Thyroid gland (tissue), 4 donors: ENCODE results near the gene ATRNL1.

Experiments used
- POLR2A ChIP-seq, 2 donors: fragments of 450-650 bp; IDR thresholded peaks; one replicate each; pipeline ENCODE4 v1.6.1; 2017; ENCODE audit warnings: antibody characterized with exemption in 2 of 2, mild to moderate bottlenecking in 2 of 2, moderate library complexity in 1 of 2
- TF ChIP-seq, protein P1 (sequence below), 6 experiments: fragments of 200-600 bp in 3 of 6; fragments of 450-650 bp in 3 of 6; sonication (generic) in 3 of 6; IDR thresholded peaks; one replicate each; pipeline ENCODE4 v1.5.1; 2016 to 2019; ENCODE audit warnings: antibody characterized with exemption in 6 of 6, mild to moderate bottlenecking in 2 of 6, inconsistent platforms in 1 of 6, moderate library complexity in 1 of 6

DNA sequence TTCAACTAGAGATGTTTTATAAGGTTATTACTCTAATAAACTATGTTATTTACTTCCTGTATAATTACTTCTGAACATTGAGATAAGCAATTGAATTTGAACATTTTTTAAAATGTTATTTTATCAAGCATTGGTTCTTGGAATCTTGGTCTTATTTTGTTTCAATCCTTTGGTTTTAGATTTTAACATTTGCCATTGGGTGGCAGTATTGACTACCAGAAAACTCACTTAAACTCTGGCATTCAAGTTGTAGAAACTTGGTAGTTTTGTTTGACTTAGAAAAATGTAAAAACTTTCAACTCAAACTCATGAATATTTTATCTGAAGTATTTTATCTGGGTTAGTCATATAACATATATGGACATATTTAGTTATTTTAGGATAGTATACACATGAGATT, 48.1 kb downstream of the ATRNL1 start:
- TF ChIP-seq, protein P1, sequence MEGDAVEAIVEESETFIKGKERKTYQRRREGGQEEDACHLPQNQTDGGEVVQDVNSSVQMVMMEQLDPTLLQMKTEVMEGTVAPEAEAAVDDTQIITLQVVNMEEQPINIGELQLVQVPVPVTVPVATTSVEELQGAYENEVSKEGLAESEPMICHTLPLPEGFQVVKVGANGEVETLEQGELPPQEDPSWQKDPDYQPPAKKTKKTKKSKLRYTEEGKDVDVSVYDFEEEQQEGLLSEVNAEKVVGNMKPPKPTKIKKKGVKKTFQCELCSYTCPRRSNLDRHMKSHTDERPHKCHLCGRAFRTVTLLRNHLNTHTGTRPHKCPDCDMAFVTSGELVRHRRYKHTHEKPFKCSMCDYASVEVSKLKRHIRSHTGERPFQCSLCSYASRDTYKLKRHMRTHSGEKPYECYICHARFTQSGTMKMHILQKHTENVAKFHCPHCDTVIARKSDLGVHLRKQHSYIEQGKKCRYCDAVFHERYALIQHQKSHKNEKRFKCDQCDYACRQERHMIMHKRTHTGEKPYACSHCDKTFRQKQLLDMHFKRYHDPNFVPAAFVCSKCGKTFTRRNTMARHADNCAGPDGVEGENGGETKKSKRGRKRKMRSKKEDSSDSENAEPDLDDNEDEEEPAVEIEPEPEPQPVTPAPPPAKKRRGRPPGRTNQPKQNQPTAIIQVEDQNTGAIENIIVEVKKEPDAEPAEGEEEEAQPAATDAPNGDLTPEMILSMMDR (IDR thresholded peaks at IDR 0.05) = peak in 2 of 6 experiments; percentile 19 to 29
- no peak for TF ChIP-seq POLR2A (IDR thresholded peaks at IDR 0.05)
